Renal cortical epithelial cell (primary cell): ENCODE results near the gene TAPBPL. TPM values are rescaled to one million over a fixed set of nuclear protein-coding genes. Genes with fewer than 3 reads are reported as not detected.

Source experiments
- DNase-seq: peaks from one replicate; pipeline ENCODE4 v3.0.0-alpha.2; 2011; ENCODE audit warnings: low read depth
- total RNA-seq: library from RNA; depleted of rRNA; stranded (reverse); fragments of >200 nt; gene quantifications from 2 replicates; pipeline ENCODE4 v1.2.3, GENCODE V29; 2014

Gene TAPBPL
- total RNA-seq, 1 donor from 2014 or later: 19.1 TPM

DNA sequence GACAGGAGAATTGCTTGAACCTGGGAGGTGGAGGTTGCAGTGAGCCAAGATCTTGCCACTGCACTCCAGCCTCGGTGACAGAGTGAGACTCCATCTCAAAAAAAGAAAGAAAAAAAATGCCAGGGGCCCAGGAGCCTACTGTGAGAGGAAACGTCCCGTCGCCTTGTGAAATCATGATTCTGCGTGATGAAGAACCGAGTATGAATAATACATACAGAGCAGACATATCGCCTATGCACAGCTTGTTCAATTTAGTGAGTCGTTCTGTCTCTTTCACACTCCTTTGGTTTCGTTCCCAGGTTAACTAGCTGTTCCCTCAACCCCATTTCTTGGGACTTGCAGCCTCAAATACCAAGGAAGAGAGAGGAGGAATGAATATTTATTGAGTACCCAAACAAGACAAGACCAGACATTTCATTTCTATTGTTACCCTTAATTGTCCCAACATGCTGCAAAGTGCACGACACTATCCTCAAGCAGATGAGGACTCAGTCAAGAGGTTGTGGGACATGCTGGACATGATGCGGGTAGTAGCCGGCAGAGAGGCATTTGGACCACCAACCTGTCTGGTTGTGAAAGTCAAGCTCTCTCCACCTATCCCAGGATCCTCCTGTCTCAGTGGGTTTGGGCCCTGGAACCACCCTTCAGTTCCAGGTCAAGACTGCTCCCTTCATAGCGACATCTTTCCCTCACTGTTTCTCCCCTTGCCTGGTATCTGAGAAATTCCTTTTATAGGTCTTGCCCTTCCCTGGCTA lies 15.7 kb upstream of the TAPBPL start:
- DNase-seq: no peak

DNA sequence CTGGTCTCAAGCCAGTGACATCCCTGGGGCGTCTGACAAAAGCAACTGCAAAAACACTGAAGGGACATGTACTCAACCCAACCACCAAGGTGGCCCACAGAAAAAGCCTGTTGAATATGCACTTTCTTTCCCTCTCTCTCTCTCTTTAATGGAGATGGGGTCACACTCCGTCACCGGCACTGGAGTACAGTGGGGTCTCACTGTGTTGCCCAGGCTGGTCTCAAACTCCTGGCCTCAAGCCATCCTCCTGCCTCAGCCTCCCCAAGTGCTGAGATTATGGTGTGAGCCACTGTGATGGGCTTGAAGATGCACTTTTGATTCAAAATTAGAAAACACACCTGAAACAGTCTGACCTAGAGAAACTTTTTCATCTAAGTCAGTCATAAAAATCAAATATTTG lies 14.3 kb upstream of the TAPBPL start:
- no peak for DNase-seq

- no peak for DNase-seq
Measured at GRCh38 chr12:6438345-6438744, 13.5 kb upstream of the TAPBPL start.

DNA sequence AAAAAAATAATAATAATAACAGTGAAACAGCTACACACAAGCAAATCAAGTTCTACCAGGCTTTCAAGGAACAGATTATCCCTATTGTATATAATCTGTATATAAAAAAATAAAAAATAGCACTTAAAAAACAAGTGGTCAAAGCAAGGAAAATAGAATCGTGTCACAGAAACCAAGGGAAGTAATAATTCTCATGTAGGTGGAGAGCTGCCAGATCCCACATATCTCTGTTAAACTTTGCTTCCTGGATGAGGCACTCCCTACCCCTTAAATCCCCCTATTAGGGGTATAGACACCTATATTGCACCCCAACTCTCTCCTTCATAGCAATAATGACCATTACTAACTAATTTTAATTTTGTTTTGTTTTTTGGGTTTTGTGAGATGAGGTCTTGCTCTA lies 11.5 kb upstream of the TAPBPL start:
- DNase-seq: no peak

- no peak for DNase-seq
Measured at GRCh38 chr12:6442836-6443235, 9.0 kb upstream of the TAPBPL start.

- no peak for DNase-seq
Measured at GRCh38 chr12:6443361-6443983, 8.4 kb upstream of the TAPBPL start.

DNA sequence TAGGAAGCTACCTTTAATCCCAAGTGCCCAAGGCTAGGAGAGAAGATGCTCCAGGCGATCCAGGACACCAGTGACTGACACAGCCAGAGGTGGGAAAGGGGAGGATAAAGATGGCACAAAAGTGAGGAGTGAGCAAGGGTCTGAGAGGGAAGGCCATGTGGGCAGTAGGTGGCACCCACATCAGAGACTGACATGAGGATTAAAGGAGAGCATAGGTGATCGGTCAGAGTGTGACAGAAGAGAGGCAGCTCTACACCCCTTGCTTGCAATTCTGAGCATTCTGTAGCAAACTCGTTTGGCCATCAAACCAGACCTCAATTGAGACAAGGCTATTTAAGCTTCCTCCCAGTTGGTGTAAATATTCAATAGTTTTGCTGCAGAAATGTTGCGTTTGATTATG lies 7.8 kb upstream of the TAPBPL start:
- no peak for DNase-seq

DNA sequence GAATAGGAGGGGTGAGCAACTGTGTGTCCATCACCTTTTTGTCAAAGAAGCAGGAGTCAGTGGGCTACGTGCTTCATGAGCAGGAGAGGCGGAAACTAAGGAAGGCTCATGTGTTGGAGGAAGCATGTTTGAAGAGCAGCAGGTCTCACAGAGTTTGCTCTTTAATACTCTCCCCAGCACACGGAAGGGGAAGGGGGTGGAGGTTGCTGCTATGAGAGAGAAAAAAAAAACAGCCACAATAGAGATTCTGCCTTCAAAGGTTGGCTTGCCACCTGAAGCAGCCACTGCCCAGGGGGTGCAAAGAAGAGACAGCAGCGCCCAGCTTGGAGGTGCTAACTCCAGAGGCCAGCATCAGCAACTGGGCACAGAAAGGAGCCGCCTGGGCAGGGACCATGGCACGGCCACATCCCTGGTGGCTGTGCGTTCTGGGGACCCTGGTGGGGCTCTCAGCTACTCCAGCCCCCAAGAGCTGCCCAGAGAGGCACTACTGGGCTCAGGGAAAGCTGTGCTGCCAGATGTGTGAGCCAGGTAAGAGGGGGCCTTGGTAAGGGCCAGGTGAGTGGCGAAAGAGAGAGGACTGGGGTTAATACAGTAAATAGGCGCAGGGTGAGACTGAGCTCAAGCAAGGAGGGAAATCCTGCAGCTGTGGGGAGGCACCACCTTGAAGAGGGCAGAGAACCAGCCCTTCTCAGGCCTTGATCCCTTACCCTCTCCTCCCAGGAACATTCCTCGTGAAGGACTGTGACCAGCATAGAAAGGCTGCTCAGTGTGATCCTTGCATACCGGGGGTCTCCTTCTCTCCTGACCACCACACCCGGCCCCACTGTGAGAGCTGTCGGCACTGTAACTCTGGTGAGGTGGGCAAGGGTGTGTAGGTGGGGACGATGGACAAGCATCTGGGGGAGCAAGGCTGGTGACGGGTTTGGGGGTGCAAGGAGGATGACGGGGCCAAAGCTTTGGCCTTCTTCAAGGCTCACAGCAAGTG lies 6.8 kb upstream of the TAPBPL start, which contains the start of gene CD27:
TSS of gene CD27 (plus strand) at position 252 of the 985 bp plus-strand sequence. CDS start at position 393, 141 bp downstream.
- no peak for DNase-seq

GRCh38 chr12:6450091-6450868 lies 1.6 kb upstream of the TAPBPL start:
- DNase-seq: no peak

DNA sequence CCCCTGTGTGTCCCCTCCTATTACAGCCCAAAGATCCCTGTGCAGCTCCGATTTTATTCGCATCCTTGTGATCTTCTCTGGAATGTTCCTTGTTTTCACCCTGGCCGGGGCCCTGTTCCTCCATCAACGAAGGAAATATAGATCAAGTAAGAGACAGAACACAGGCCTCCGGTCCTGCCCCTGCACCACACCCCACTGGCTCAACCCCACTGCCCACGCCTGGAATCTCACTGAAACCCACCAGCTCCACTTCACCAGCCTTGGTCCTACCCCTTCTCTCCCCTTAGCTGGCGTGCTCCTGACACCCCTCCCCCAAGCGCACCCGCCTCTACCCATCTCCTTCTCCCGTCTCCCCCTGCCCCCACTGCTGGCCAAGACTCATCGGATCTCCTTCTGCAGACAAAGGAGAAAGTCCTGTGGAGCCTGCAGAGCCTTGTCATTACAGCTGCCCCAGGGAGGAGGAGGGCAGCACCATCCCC lies 934 bp upstream of the TAPBPL start:
- no peak for DNase-seq

- no peak for DNase-seq
Measured at GRCh38 chr12:6452245-6452943, 552 bp downstream of the TAPBPL start.

- DNase-seq: no peak
Measured at GRCh38 chr12:6452944-6453630, 1.2 kb downstream of the TAPBPL start.

DNA sequence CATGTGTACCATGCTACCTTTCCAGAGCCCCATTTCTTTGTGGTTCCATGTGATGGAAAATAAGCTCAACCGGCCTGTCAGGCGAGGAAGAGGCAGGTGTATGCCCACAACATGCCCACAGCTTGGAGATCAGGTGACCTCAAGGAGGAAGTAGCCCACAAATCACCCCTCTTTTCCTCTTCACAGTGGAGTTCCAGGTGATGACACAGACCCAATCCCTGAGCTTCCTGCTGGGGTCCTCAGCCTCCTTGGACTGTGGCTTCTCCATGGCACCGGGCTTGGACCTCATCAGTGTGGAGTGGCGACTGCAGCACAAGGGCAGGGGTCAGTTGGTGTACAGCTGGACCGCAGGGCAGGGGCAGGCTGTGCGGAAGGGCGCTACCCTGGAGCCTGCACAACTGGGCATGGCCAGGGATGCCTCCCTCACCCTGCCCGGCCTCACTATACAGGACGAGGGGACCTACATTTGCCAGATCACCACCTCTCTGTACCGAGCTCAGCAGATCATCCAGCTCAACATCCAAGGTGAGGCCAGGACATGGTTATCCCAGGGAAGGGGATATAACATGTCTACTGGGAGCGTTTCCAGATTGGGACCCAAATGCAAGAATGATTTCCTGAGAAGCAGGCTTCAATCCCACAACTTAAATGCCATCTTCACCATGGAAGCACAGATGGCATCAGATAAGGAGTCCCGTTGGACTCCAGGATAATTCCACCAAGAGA lies 5.5 kb downstream of the TAPBPL start:
- no peak for DNase-seq

DNA sequence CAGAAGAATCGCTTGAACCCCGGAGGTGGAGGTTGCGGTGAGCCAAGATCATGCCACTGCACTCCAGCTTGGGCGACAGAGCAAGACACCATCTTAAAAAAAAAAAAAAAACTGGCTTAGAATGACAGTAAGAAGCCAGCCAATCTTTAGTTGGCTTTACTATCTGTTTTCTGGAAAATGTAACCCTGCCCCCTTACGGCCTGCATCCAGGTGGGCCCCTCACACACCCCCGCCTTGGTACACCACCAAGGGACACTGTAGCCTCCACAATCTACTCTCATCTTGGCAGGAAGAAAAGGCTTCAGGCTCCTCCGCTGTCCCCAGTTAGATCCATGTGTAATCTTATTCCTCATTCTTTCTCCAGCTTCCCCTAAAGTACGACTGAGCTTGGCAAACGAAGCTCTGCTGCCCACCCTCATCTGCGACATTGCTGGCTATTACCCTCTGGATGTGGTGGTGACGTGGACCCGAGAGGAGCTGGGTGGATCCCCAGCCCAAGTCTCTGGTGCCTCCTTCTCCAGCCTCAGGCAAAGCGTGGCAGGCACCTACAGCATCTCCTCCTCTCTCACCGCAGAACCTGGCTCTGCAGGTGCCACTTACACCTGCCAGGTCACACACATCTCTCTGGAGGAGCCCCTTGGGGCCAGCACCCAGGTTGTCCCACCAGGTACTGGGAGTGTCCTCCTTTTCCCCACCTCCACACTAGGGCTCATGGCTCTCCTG lies 6.6 kb downstream of the TAPBPL start:
- DNase-seq: no peak

GRCh38 chr12:6459004-6459337 lies 7.1 kb downstream of the TAPBPL start:
- no peak for DNase-seq

GRCh38 chr12:6460751-6461371 lies 9.0 kb downstream of the TAPBPL start:
- DNase-seq: no peak

DNA sequence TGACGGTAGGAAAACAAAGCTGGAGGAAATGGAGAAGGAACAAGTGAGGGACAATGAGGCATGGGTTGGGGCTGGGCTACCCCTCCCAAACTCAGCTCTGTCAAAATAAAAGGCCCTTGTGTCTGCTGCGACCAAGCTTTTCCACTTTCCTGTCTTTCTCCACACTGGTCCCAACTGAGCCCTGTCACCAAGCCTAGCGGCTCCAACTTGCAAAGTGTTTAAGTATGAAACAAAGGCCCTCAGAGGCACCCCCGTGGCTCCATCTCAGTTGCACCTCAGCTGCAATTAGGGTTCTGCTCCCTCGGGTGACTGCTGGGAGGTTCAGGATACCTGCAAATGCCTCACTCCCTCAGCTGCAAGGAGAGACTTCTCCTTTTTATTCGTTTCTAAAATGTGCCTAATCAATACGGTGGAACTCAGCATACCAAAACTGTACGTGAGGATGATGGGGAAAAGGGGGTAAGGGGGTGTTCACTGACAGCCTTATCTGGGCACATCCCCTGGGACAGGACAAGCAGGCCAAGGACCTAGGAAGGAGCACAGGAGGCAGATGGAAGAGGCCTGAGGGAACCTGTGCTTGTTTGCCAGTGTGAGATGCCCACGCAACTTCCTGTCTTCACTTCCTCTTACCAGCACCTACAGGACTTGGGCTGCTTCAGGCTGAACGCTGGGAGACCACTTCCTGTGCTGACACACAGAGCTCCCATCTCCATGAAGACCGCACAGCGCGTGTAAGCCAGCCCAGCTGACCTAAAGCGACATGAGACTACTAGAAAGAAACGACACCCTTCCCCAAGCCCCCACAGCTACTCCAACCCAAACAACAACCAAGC lies 9.8 kb downstream of the TAPBPL start:
- no peak for DNase-seq
